ENCODE measurements around the gene EYA2. TPM values are rescaled to one million over a fixed set of nuclear protein-coding genes. Genes with fewer than 3 reads are reported as not detected.

Gene EYA2
- total RNA-seq, 4 donors from 2014 or later: 0.47 to 4.1 (median 2.2) TPM

- no peaks in the 10 kb centered on the region for H3K9me3 ChIP-seq
- 64 to 85% methylated on average over 8 to 10 of the region's 10 CpGs for WGBS, 2 donors (ENCODE audit: low coverage in 1 of 2)
- peaks cover 0 to 37% (median 24%) of the 10 kb centered on the region in 3 donors for H3K4me1 ChIP-seq
- H3K27me3 ChIP-seq: no peaks in the 10 kb centered on the region
- no peak overlapping the region for H3K27ac ChIP-seq
- ATAC-seq: no peak
- H3K36me3 ChIP-seq: no peaks in the 10 kb centered on the region
- TF ChIP-seq POLR2A (IDR thresholded peaks at IDR 0.05): no peak
- no peak for TF ChIP-seq POLR2AphosphoS5 (IDR thresholded peaks at IDR 0.05)
- TF ChIP-seq CTCF (IDR thresholded peaks at IDR 0.05): no peak
- TF ChIP-seq EP300 (IDR thresholded peaks at IDR 0.05): no peak
- H3K4me3 ChIP-seq: no peak overlapping the region
Measured at GRCh38 chr20:47120346-47120936, 225.8 kb downstream of the EYA2 start.

- peaks cover 0 to 45% (median 22%) of the 10 kb centered on the region in 3 donors for H3K4me1 ChIP-seq
- H3K9me3 ChIP-seq: no peaks in the 10 kb centered on the region
- TF ChIP-seq POLR2A (IDR thresholded peaks at IDR 0.05) (no peak), POLR2AphosphoS5 (IDR thresholded peaks at IDR 0.05) (no peak), EP300 (IDR thresholded peaks at IDR 0.05) (no peak), CTCF (IDR thresholded peaks at IDR 0.05) (no peak)
- WGBS, 2 donors (ENCODE audit: low coverage in 1 of 2): 67 to 77% methylated on average over 3 of the region's 3 CpGs
- no peaks in the 10 kb centered on the region for H3K36me3 ChIP-seq
- no peaks in the 10 kb centered on the region for H3K27me3 ChIP-seq
- ATAC-seq: no peak
- no peak overlapping the region for H3K27ac ChIP-seq
- H3K4me3 ChIP-seq: no peak overlapping the region
Measured at GRCh38 chr20:47122560-47122959, 227.9 kb downstream of the EYA2 start.

GRCh38 chr20:47124181-47124717 is 229.6 kb downstream of the EYA2 start:
- ATAC-seq: peak; percentile 51
- Histone ChIP-seq H3K4me1 (peaks cover 0 to 41% (median 13%) of the 10 kb centered on the region in 3 donors), H3K36me3 (no peaks in the 10 kb centered on the region), H3K4me3 (no peak overlapping the region), H3K27ac (peak overlapping the region; percentile 70 to 83 (median 73)), H3K27me3 (peaks cover under 1% of the 10 kb centered on the region), H3K9me3 (no peaks in the 10 kb centered on the region)
- WGBS, 2 donors (ENCODE audit: low coverage in 1 of 2): 83 to 94% methylated on average over 2 of the region's 3 CpGs
- TF ChIP-seq POLR2A (IDR thresholded peaks at IDR 0.05) (no peak), EP300 (IDR thresholded peaks at IDR 0.05) (no peak), POLR2AphosphoS5 (IDR thresholded peaks at IDR 0.05) (no peak), CTCF (IDR thresholded peaks at IDR 0.05) (no peak)

- no peak for TF ChIP-seq POLR2A (IDR thresholded peaks at IDR 0.05)
- no peak for TF ChIP-seq EP300 (IDR thresholded peaks at IDR 0.05)
- TF ChIP-seq CTCF (IDR thresholded peaks at IDR 0.05): peak in 1 of 4 experiments; percentile 15
- TF ChIP-seq POLR2AphosphoS5 (IDR thresholded peaks at IDR 0.05): no peak
- Histone ChIP-seq H3K27ac (peak overlapping the region in 3 of 4 donors; percentile 36 to 63 (median 45)), H3K9me3 (no peaks in the 10 kb centered on the region), H3K27me3 (peaks cover 6% of the 10 kb centered on the region), H3K4me3 (no peak overlapping the region), H3K36me3 (no peaks in the 10 kb centered on the region), H3K4me1 (peaks cover 0 to 41% (median 13%) of the 10 kb centered on the region in 3 donors)
- ATAC-seq: no peak
Measured at GRCh38 chr20:47125508-47125757, 230.8 kb downstream of the EYA2 start.

Data from gastroesophageal sphincter (tissue), 4 donors.